GM23338 (cell line): Measurements from ENCODE around the gene HDGFL2.

Source experiments
- CREB1 ChIP-seq: fragments of 250-450 bp; sonication (Bioruptor Pico); IDR thresholded peaks from 2 replicates; pipeline ENCODE4 v1.5.0; 2020; ENCODE audit warnings: low read depth, mild to moderate bottlenecking, moderate library complexity
- EZH2 ChIP-seq: fragments of 200-600 bp; sonication (generic); IDR thresholded peaks from one replicate; pipeline ENCODE4 v1.8.0; 2017; ENCODE audit warnings: antibody characterized with exemption, mild to moderate bottlenecking, low read depth; ENCODE audit not compliant: unreplicated experiment
- EZH2phosphoT487 ChIP-seq: fragments of 200-600 bp; sonication (generic); IDR thresholded peaks from one replicate; pipeline ENCODE4 v1.8.1; 2018; ENCODE audit warnings: antibody characterized with exemption; ENCODE audit not compliant: unreplicated experiment
- POLR2AphosphoS5 ChIP-seq: IDR thresholded peaks from 2 replicates; pipeline ENCODE4 v1.6.1; 2016; ENCODE audit warnings: antibody characterized with exemption, low read depth
- TF ChIP-seq, protein P1 (sequence below): IDR thresholded peaks from one replicate; pipeline ENCODE4 v1.6.1; 2018; ENCODE audit warnings: antibody characterized with exemption; ENCODE audit not compliant: unreplicated experiment
- TF ChIP-seq, protein P2 (sequence below), 2 experiments: fragments of 200-600 bp in 1 of 2; sonication (generic) in 1 of 2; conservative IDR thresholded peaks; 2 replicates each; pipeline versions ENCODE4 v1.5.1 to v1.6.1; 2016 to 2017; ENCODE audit warnings: antibody characterized with exemption in 2 of 2, low read depth in 2 of 2, mild to moderate bottlenecking in 2 of 2, moderate library complexity in 1 of 2

DNA sequence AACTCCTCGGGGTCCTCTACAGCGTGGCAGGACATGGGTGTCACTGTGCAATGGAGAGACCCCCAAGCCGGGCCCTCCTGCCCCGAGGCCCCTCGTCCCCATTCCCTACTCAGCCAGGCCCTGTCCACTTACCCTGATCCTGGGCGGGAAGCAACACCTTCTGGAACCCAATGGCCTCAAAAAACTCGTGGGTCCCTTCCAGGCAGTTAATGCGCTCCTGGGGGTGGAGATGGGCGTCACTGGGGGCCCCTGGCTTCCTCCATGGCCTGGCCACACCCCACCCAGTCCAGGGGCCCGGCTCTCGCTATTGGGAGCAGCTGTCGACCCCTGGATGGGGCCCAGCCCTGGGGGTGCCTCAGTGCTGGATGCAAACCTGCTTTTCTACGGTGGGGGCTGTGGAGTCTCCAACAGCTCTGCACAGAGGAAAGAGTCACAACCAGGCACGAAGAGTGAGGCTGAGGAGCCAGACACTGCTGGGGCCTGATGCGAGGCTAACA is 25.3 kb upstream of the HDGFL2 start:
- TF ChIP-seq EZH2 = no peak
- TF ChIP-seq, protein P1, sequence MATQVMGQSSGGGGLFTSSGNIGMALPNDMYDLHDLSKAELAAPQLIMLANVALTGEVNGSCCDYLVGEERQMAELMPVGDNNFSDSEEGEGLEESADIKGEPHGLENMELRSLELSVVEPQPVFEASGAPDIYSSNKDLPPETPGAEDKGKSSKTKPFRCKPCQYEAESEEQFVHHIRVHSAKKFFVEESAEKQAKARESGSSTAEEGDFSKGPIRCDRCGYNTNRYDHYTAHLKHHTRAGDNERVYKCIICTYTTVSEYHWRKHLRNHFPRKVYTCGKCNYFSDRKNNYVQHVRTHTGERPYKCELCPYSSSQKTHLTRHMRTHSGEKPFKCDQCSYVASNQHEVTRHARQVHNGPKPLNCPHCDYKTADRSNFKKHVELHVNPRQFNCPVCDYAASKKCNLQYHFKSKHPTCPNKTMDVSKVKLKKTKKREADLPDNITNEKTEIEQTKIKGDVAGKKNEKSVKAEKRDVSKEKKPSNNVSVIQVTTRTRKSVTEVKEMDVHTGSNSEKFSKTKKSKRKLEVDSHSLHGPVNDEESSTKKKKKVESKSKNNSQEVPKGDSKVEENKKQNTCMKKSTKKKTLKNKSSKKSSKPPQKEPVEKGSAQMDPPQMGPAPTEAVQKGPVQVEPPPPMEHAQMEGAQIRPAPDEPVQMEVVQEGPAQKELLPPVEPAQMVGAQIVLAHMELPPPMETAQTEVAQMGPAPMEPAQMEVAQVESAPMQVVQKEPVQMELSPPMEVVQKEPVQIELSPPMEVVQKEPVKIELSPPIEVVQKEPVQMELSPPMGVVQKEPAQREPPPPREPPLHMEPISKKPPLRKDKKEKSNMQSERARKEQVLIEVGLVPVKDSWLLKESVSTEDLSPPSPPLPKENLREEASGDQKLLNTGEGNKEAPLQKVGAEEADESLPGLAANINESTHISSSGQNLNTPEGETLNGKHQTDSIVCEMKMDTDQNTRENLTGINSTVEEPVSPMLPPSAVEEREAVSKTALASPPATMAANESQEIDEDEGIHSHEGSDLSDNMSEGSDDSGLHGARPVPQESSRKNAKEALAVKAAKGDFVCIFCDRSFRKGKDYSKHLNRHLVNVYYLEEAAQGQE = no peak
- TF ChIP-seq, protein P2, sequence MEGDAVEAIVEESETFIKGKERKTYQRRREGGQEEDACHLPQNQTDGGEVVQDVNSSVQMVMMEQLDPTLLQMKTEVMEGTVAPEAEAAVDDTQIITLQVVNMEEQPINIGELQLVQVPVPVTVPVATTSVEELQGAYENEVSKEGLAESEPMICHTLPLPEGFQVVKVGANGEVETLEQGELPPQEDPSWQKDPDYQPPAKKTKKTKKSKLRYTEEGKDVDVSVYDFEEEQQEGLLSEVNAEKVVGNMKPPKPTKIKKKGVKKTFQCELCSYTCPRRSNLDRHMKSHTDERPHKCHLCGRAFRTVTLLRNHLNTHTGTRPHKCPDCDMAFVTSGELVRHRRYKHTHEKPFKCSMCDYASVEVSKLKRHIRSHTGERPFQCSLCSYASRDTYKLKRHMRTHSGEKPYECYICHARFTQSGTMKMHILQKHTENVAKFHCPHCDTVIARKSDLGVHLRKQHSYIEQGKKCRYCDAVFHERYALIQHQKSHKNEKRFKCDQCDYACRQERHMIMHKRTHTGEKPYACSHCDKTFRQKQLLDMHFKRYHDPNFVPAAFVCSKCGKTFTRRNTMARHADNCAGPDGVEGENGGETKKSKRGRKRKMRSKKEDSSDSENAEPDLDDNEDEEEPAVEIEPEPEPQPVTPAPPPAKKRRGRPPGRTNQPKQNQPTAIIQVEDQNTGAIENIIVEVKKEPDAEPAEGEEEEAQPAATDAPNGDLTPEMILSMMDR (conservative IDR thresholded peaks at IDR 0.05; ENCODE audit: low read depth in 2 of 2) = no peak
- no peak for TF ChIP-seq EZH2phosphoT487
- no peak for TF ChIP-seq CREB1
- no peak for TF ChIP-seq POLR2AphosphoS5
